B cell (primary cell): ENCODE measurements around the gene LIG3. TPM values are rescaled to one million over a fixed set of nuclear protein-coding genes. Genes with fewer than 3 reads are reported as not detected.

Experiments
- ATAC-seq: fragments of 200-7000 bp; cut with Tn5 transposase; one replicate; pipeline ENCODE4 v1.10.0; 2021; ENCODE audit warnings: low read depth, mild to moderate bottlenecking, moderate number of reproducible peaks, moderate library complexity
- CTCF ChIA-PET: fragments of 350-600 bp; sonication (Branson Sonifier 250); formaldehyde crosslinking; loops from one replicate; lab custom pipeline; 2021; ENCODE audit warnings: antibody characterized with exemption, inconsistent platforms; lab: Charles Lee
- POLR2A ChIA-PET: fragments of 350-600 bp; sonication (Branson Sonifier 250); formaldehyde crosslinking; loops from one replicate; lab custom pipeline; 2021; ENCODE audit warnings: antibody characterized with exemption; lab: Charles Lee
- DNase-seq: peaks from one replicate; pipeline ENCODE4 v3.0.0; 2013
- H2AFZ ChIP-seq: 2 replicates; pipeline ENCODE4 v1.6.1; 2012; ENCODE audit warnings: mild to moderate bottlenecking, low read depth, low read length; ENCODE audit not compliant: insufficient read depth, poor library complexity, severe bottlenecking
- H3K27ac ChIP-seq, 2 donors: 1 replicate in 1 of 2; 2 replicates in 1 of 2; pipeline ENCODE4 v1.5.1; 2012 to 2013; ENCODE audit warnings: low read length in 2 of 2, mild to moderate bottlenecking in 2 of 2, moderate library complexity in 1 of 2
- H3K27me3 ChIP-seq, 4 experiments: fragments of 200-600 bp in 1 of 4; sonication (generic) in 1 of 4; replicated peaks in 1 of 4; 1 replicate in 2 of 4; 2 replicates in 2 of 4; pipeline versions ENCODE4 v1.6.1 to v1.7.0; 2013 to 2016; ENCODE audit warnings: low read length in 3 of 4, mild to moderate bottlenecking in 2 of 4, mixed read lengths in 1 of 4, moderate library complexity in 1 of 4; ENCODE audit not compliant: insufficient read depth in 4 of 4, control insufficient read depth in 3 of 4; ENCODE audit errors: control extremely low read depth in 1 of 4
- H3K36me3 ChIP-seq, 2 experiments: replicated peaks in 1 of 2; 1 replicate in 1 of 2; 2 replicates in 1 of 2; pipeline versions ENCODE4 v1.6.1 to v1.7.1; 2013; ENCODE audit warnings: low read length in 1 of 2; ENCODE audit not compliant: insufficient read depth in 2 of 2, control insufficient read depth in 1 of 2; ENCODE audit errors: control extremely low read depth in 1 of 2, extremely low read depth in 1 of 2
- H3K4me1 ChIP-seq, 2 donors: fragments of 200-600 bp in 1 of 2; sonication (generic) in 1 of 2; 1 replicate in 1 of 2; 2 replicates in 1 of 2; pipeline versions ENCODE4 v1.5.1 to v1.6.1; 2013 to 2017; ENCODE audit warnings: low read length in 2 of 2; ENCODE audit not compliant: control insufficient read depth in 2 of 2, insufficient read depth in 2 of 2
- H3K4me2 ChIP-seq: replicated peaks from 2 replicates; pipeline ENCODE3; 2012; ENCODE audit warnings: mild to moderate bottlenecking, low read depth, low read length; ENCODE audit not compliant: poor library complexity, severe bottlenecking
- H3K4me3 ChIP-seq, 5 experiments: fragments of 200-600 bp in 1 of 5; sonication (generic) in 1 of 5; 1 replicate in 3 of 5; 2 replicates in 2 of 5; pipeline versions ENCODE4 v1.5.1 to v1.7.0; 2011 to 2016; ENCODE audit warnings: low read length in 4 of 5, mild to moderate bottlenecking in 4 of 5, low read depth in 2 of 5, control low read depth in 1 of 5, moderate library complexity in 1 of 5; ENCODE audit not compliant: insufficient read depth in 1 of 5; ENCODE audit errors: control extremely low read depth in 1 of 5, extremely low read depth in 1 of 5
- H3K79me2 ChIP-seq: fragments of 200-600 bp; sonication (generic); one replicate; pipeline ENCODE4 v1.6.0; 2016; ENCODE audit warnings: low read length; ENCODE audit not compliant: control insufficient read depth, insufficient read depth
- H3K9ac ChIP-seq: fragments of 200-600 bp; sonication (generic); 2 replicates; pipeline ENCODE4 v1.6.1; 2017; ENCODE audit warnings: mild to moderate bottlenecking, low read length, moderate library complexity
- H3K9me3 ChIP-seq, 3 donors: one replicate each; pipeline versions ENCODE4 v1.6.1 to v1.7.1; 2013; ENCODE audit warnings: low read length in 2 of 3; ENCODE audit not compliant: control insufficient read depth in 2 of 3, insufficient read depth in 1 of 3; ENCODE audit errors: control extremely low read depth in 1 of 3
- H4K20me1 ChIP-seq: 2 replicates; pipeline ENCODE4 v1.6.0; 2012; ENCODE audit warnings: mild to moderate bottlenecking, low read length; ENCODE audit not compliant: insufficient read depth, control insufficient read depth, poor library complexity, severe bottlenecking
- H3K27ac Mint-ChIP-seq: one replicate; pipeline ENCODE4 v1.8.0; 2021; ENCODE audit warnings: mixed read lengths
- H3K27me3 Mint-ChIP-seq: one replicate; pipeline ENCODE4 v1.8.0; 2021; ENCODE audit warnings: mixed read lengths
- H3K4me1 Mint-ChIP-seq: one replicate; pipeline ENCODE4 v1.8.0; 2021; ENCODE audit warnings: mixed read lengths
- H3K4me3 Mint-ChIP-seq: one replicate; pipeline ENCODE4 v1.8.0; 2021; ENCODE audit warnings: mixed read lengths
- H3K9me3 Mint-ChIP-seq: one replicate; pipeline ENCODE4 v1.8.0; 2022; ENCODE audit warnings: mixed read lengths; ENCODE audit not compliant: insufficient read depth
- CTCF ChIP-seq: fragments of 200-600 bp; IDR thresholded peaks from one replicate; pipeline ENCODE4 v1.8.0; 2022; ENCODE audit warnings: antibody characterized with exemption, mild to moderate bottlenecking
- EZH2 ChIP-seq: IDR thresholded peaks from 2 replicates; pipeline ENCODE4 v1.6.1; 2012; ENCODE audit warnings: borderline replicate concordance, low read depth, mild to moderate bottlenecking, moderate library complexity, low read length; ENCODE audit not compliant: insufficient read depth, poor library complexity, severe bottlenecking
- WGBS: methylation state at CpG from one replicate; pipeline ENCODE4 v1.1.5; 2013; ENCODE audit warnings: missing lambda C conversion rate; ENCODE audit not compliant: insufficient coverage; 5-methylcytosine and 5-hydroxymethylcytosine counted together
- intact Hi-C: fragments of 100-400 bp; cut with micrococcal nuclease; formaldehyde crosslinking; loops from one replicate; pipeline ENCODE4 v1.10.0; 2022
- polyA plus RNA-seq: library from polyadenylated mRNA; depleted of rRNA; stranded (reverse); fragments of >200 nt; gene quantifications from 2 replicates; pipeline ENCODE4 v1.2.3, GENCODE V29; 2012
- total RNA-seq, 2 donors: library from RNA; stranded (reverse); fragments of 120-200 nt in 1 of 2; gene quantifications; 1 replicate in 1 of 2; 2 replicates in 1 of 2; pipeline versions ENCODE4 v1.2.3 to v1.2.4, GENCODE V29; 2013 to 2022

The LIG3 gene
- total and polyA plus RNA-seq, 2 donors (not counting 1 experiment from before 2014, with no cell fraction given) = 8.8 to 34.4 TPM

- H3K27ac ChIP-seq = no peak overlapping the region
- no peaks in the 10 kb centered on the region for H3K4me1 ChIP-seq
- H2AFZ ChIP-seq = no peak overlapping the region
- no peak overlapping the region for H3K4me2 ChIP-seq
- Mint-ChIP-seq H3K4me3 (no peak overlapping the region), H3K9me3 (no peaks in the 10 kb centered on the region), H3K27ac (no peak overlapping the region), H3K4me1 (peaks cover 3% of the 10 kb centered on the region), H3K27me3 (no peaks in the 10 kb centered on the region)
- no peak for TF ChIP-seq EZH2
- no peak for TF ChIP-seq CTCF
- no peaks in the 10 kb centered on the region for H3K27me3 ChIP-seq
- ChIA-PET CTCF (interaction anchor here (0.9 to 6.9 kb wide), 4 partner anchors 64 to 119 kb away, joined by 3 to 70 read pairs (median 29); partner anchors contain the start of genes FNDC8 and RAD51D), POLR2A (no interaction called here)
- H3K36me3 ChIP-seq = peaks cover 0 to 21% of the 10 kb centered on the region in 2 experiments
- ATAC-seq = no peak
- no peak overlapping the region for H3K4me3 ChIP-seq
- intact Hi-C loops = no loop called here
- no peak for DNase-seq
- H3K79me2 ChIP-seq = no peaks in the 10 kb centered on the region
- no peak overlapping the region for H3K9ac ChIP-seq
- no peaks in the 10 kb centered on the region for H4K20me1 ChIP-seq
- no peaks in the 10 kb centered on the region for H3K9me3 ChIP-seq
- WGBS = 100% methylated on average over 1 of the region's 2 CpGs
These were observed 21.2 kb downstream of the LIG3 start for GRCh38 chr17:35001549-35001948.

GRCh38 chr17:35002876-35003551 is 22.7 kb downstream of the LIG3 start:
- ATAC-seq = no peak
- no peak overlapping the region for H3K27ac Mint-ChIP-seq

More at GRCh38 chr17:35002876-35003551, 22.7 kb downstream of the LIG3 start:
- H3K27ac ChIP-seq = no peak overlapping the region
- Mint-ChIP-seq H3K4me1 (peaks cover 3% of the 10 kb centered on the region), H3K27me3 (no peaks in the 10 kb centered on the region), H3K4me3 (no peak overlapping the region), H3K9me3 (no peaks in the 10 kb centered on the region)
- no peak overlapping the region for H3K4me2 ChIP-seq
- no peak for DNase-seq
- H3K9me3 ChIP-seq = no peaks in the 10 kb centered on the region
- H3K27me3 ChIP-seq = no peaks in the 10 kb centered on the region
- no peak for TF ChIP-seq EZH2
- no peak for TF ChIP-seq CTCF
- no peak overlapping the region for H3K4me3 ChIP-seq
- H4K20me1 ChIP-seq = no peaks in the 10 kb centered on the region
- no peak overlapping the region for H2AFZ ChIP-seq
- no peaks in the 10 kb centered on the region for H3K4me1 ChIP-seq
- CTCF ChIA-PET = interaction anchor here (5.2 to 6.9 kb wide), 2 partner anchors 88 to 118 kb away, joined by 54 to 70 read pairs; partner anchors contain the start of genes FNDC8 and RAD51D
- no peaks in the 10 kb centered on the region for H3K79me2 ChIP-seq
- POLR2A ChIA-PET = no interaction called here
- intact Hi-C loops = no loop called here
- H3K36me3 ChIP-seq = peaks cover 0 to 21% of the 10 kb centered on the region in 2 experiments
- no peak overlapping the region for H3K9ac ChIP-seq
- WGBS = 96% methylated on average over 13 of the region's 15 CpGs
